Chondrocyte (in vitro differentiated cells): ENCODE results near the gene EPHB2. TPM values are rescaled to one million over a fixed set of nuclear protein-coding genes. Genes with fewer than 3 reads are reported as not detected.

Experiments
- DNase-seq: peaks from one replicate; pipeline ENCODE4 v3.0.0; 2021; ENCODE audit warnings: mixed read lengths, low spot score
- H3K27ac Mint-ChIP-seq: one replicate; pipeline ENCODE4 v1.8.0; 2021; ENCODE audit warnings: mild to moderate bottlenecking, moderate library complexity, mixed read lengths; ENCODE audit not compliant: unreplicated experiment
- H3K27me3 Mint-ChIP-seq: 2 replicates; pipeline ENCODE4 v1.8.0; 2021; ENCODE audit warnings: low read depth, mixed read lengths
- H3K36me3 Mint-ChIP-seq: 2 replicates; pipeline ENCODE4 v1.8.0; 2021; ENCODE audit warnings: low read depth, mixed read lengths
- H3K4me1 Mint-ChIP-seq: 2 replicates; pipeline ENCODE4 v1.8.0; 2021; ENCODE audit warnings: low read depth, mild to moderate bottlenecking, mixed read lengths
- H3K4me3 Mint-ChIP-seq: one replicate; pipeline ENCODE4 v1.8.0; 2021; ENCODE audit warnings: mild to moderate bottlenecking, moderate library complexity, mixed read lengths; ENCODE audit not compliant: unreplicated experiment
- H3K9me3 Mint-ChIP-seq: 2 replicates; pipeline ENCODE4 v1.8.0; 2021; ENCODE audit warnings: low read depth, mixed read lengths
- CTCF ChIP-seq: fragments of 200-600 bp; sonication (generic); IDR thresholded peaks from 2 replicates; pipeline ENCODE4 v1.5.0; 2021; ENCODE audit warnings: antibody characterized with exemption, mild to moderate bottlenecking, moderate library complexity
- total RNA-seq: library from RNA; stranded (reverse); gene quantifications from 3 replicates; pipeline ENCODE4 v1.2.1, GENCODE V29; 2021

The EPHB2 gene
- total RNA-seq, 1 donor from 2014 or later, result 44.6 TPM

- Mint-ChIP-seq H3K4me3 (no peak overlapping the region), H3K36me3 (peaks cover 14% of the 10 kb centered on the region), H3K9me3 (no peaks in the 10 kb centered on the region), H3K27me3 (no peaks in the 10 kb centered on the region), H3K27ac (no peak overlapping the region), H3K4me1 (peaks cover 3% of the 10 kb centered on the region)
- DNase-seq, result no peak
- TF ChIP-seq CTCF, result no peak
Observed at GRCh38 chr1:22914156-22914555, 203.5 kb downstream of the EPHB2 start.

GRCh38 chr1:22914633-22915217 lies 204.1 kb downstream of the EPHB2 start:
- Mint-ChIP-seq H3K27me3 (no peaks in the 10 kb centered on the region), H3K4me1 (peaks cover 6% of the 10 kb centered on the region), H3K4me3 (no peak overlapping the region), H3K9me3 (no peaks in the 10 kb centered on the region), H3K36me3 (peaks cover 14% of the 10 kb centered on the region), H3K27ac (no peak overlapping the region)
- TF ChIP-seq CTCF, result no peak
- no peak for DNase-seq

- Mint-ChIP-seq H3K36me3 (peaks cover 14% of the 10 kb centered on the region), H3K27ac (no peak overlapping the region), H3K9me3 (no peaks in the 10 kb centered on the region), H3K4me1 (peaks cover 11% of the 10 kb centered on the region), H3K27me3 (no peaks in the 10 kb centered on the region), H3K4me3 (no peak overlapping the region)
- DNase-seq, result no peak
- TF ChIP-seq CTCF, result no peak
Observed at GRCh38 chr1:22915231-22915630, 204.6 kb downstream of the EPHB2 start.

- H3K27ac Mint-ChIP-seq, result no peak overlapping the region
Observed at GRCh38 chr1:22915816-22916470, 205.3 kb downstream of the EPHB2 start.

GRCh38 chr1:22916471-22916820 lies 205.8 kb downstream of the EPHB2 start:
- TF ChIP-seq CTCF, result no peak
- no peaks in the 10 kb centered on the region for H3K9me3 Mint-ChIP-seq
- H3K27me3 Mint-ChIP-seq, result no peaks in the 10 kb centered on the region
- H3K4me1 Mint-ChIP-seq, result peaks cover 23% of the 10 kb centered on the region
- peak; percentile 91 for DNase-seq
- no peak overlapping the region for H3K4me3 Mint-ChIP-seq
- H3K27ac Mint-ChIP-seq, result no peak overlapping the region
- peaks cover 14% of the 10 kb centered on the region for H3K36me3 Mint-ChIP-seq

More at GRCh38 chr1:22915816-22916470, 205.3 kb downstream of the EPHB2 start:
- Mint-ChIP-seq H3K4me3 (no peak overlapping the region), H3K36me3 (peaks cover 14% of the 10 kb centered on the region), H3K4me1 (peaks cover 18% of the 10 kb centered on the region), H3K27me3 (no peaks in the 10 kb centered on the region), H3K9me3 (no peaks in the 10 kb centered on the region)
- peak; percentile 37 for DNase-seq
- no peak for TF ChIP-seq CTCF
